ENCODE results near the gene PPP1R1C.

GRCh38 chr2:182144041-182144775 is 158.6 kb downstream of the PPP1R1C start:
- TF ChIP-seq CTCF (IDR thresholded peaks at IDR 0.05) (no peak), POLR2A (IDR thresholded peaks at IDR 0.05) (no peak)

Data from testis (tissue), 2 donors.